H1 (cell line): Measurements from ENCODE around the gene UBAP1.

ENCODE experiments used
- CBX8 ChIP-seq: fragments of 300-800, 300-1000 bp; sonication (generic); IDR thresholded peaks from 2 replicates; pipeline ENCODE4 v1.7.1; 2016; ENCODE audit warnings: low read depth, low read length, borderline replicate concordance
- CTCF ChIP-seq, 3 experiments: IDR thresholded peaks; 1 replicate in 2 of 3; 2 replicates in 1 of 3; pipeline versions ENCODE4 v1.5.1 to v1.6.1; 2011; ENCODE audit warnings: low read length in 3 of 3, mild to moderate bottlenecking in 3 of 3, inconsistent platforms in 2 of 3, low read depth in 1 of 3, moderate library complexity in 1 of 3; ENCODE audit not compliant: insufficient read depth in 1 of 3; ENCODE audit errors: control extremely low read depth in 1 of 3
- EP300 ChIP-seq, 2 experiments: IDR thresholded peaks; 1 replicate in 1 of 2; 2 replicates in 1 of 2; pipeline ENCODE4 v1.6.1; 2011 to 2012; ENCODE audit warnings: low read depth in 2 of 2, low read length in 2 of 2, mild to moderate bottlenecking in 2 of 2, borderline replicate concordance in 1 of 2, inconsistent platforms in 1 of 2, moderate library complexity in 1 of 2
- POLR2A ChIP-seq, 2 experiments: IDR thresholded peaks; 1 replicate in 1 of 2; 2 replicates in 1 of 2; pipeline ENCODE4 v1.6.1; 2011; ENCODE audit warnings: low read depth in 2 of 2, low read length in 2 of 2, mild to moderate bottlenecking in 2 of 2; ENCODE audit errors: control extremely low read depth in 1 of 2
- RAD21 ChIP-seq, 2 experiments: IDR thresholded peaks in 1 of 2; conservative IDR thresholded peaks in 1 of 2; 2 replicates each; pipeline ENCODE4 v1.6.1; 2011; ENCODE audit warnings: low read depth in 2 of 2, low read length in 2 of 2, improper control_type of control experiment in 1 of 2, inconsistent platforms in 1 of 2, mild to moderate bottlenecking in 1 of 2, moderate library complexity in 1 of 2
- SP2 ChIP-seq: IDR thresholded peaks from 2 replicates; pipeline ENCODE4 v1.6.1; 2012; ENCODE audit warnings: mild to moderate bottlenecking, low read length, inconsistent platforms

GRCh38 chr9:34267660-34268059, 88.8 kb downstream of the UBAP1 start:
- TF ChIP-seq RAD21 (IDR thresholded peaks at IDR 0.05 in 1 of 2, conservative IDR thresholded peaks at IDR 0.05 in 1 of 2; ENCODE audit: low read depth in 2 of 2, low read length in 2 of 2) (no peak), CTCF (IDR thresholded peaks at IDR 0.05; ENCODE audit: control extremely low read depth in 1 of 3, insufficient read depth in 1 of 3, low read depth in 1 of 3, low read length in 3 of 3) (no peak), SP2 (no peak), POLR2A (IDR thresholded peaks at IDR 0.05; ENCODE audit: control extremely low read depth in 1 of 2, low read depth in 2 of 2, low read length in 2 of 2) (no peak), CBX8 (no peak), EP300 (IDR thresholded peaks at IDR 0.05; ENCODE audit: borderline replicate concordance in 1 of 2, low read depth in 2 of 2, low read length in 2 of 2) (no peak)
